Measurements from ENCODE around the gene LLPH.

DNA sequence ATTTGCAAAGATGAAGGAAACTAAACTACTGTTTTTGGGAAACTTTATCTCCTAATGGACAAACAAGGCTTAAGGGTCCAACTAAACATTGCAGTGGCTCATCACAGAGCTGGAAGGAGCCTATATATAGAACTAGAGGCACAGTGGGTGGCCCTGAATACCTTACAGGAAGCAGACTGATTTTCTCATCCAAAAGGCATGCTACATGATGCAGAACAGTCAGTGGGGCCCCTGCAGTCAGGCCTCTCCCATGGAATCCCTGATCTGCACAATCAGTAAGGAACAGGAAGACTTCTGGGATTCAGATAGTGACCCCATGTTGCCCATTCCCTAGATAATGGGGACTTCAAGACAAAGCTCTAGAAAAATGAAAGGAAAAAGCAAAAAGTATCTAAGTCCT is 1.9 kb upstream of the LLPH start:
- TF ChIP-seq EZH2 (IDR thresholded peaks at IDR 0.05; ENCODE audit: borderline replicate concordance, low read depth, low read length, poor library complexity, severe bottlenecking): no peak
- TF ChIP-seq, protein P1, sequence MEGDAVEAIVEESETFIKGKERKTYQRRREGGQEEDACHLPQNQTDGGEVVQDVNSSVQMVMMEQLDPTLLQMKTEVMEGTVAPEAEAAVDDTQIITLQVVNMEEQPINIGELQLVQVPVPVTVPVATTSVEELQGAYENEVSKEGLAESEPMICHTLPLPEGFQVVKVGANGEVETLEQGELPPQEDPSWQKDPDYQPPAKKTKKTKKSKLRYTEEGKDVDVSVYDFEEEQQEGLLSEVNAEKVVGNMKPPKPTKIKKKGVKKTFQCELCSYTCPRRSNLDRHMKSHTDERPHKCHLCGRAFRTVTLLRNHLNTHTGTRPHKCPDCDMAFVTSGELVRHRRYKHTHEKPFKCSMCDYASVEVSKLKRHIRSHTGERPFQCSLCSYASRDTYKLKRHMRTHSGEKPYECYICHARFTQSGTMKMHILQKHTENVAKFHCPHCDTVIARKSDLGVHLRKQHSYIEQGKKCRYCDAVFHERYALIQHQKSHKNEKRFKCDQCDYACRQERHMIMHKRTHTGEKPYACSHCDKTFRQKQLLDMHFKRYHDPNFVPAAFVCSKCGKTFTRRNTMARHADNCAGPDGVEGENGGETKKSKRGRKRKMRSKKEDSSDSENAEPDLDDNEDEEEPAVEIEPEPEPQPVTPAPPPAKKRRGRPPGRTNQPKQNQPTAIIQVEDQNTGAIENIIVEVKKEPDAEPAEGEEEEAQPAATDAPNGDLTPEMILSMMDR (conservative IDR thresholded peaks at IDR 0.05; ENCODE audit: low read depth, low read length): no peak

Measured in A673 (cell line).